H1 (cell line): Measurements from ENCODE around the gene GGT5.

ENCODE experiments used
- ATF2 ChIP-seq: IDR thresholded peaks from 2 replicates; pipeline ENCODE4 v1.6.1; 2012; ENCODE audit warnings: low read length, inconsistent platforms
- BRCA1 ChIP-seq: IDR thresholded peaks from 2 replicates; pipeline ENCODE4 v1.6.1; 2012; ENCODE audit warnings: low read depth, low read length, improper control_type of control experiment
- CTCF ChIP-seq, 3 experiments: IDR thresholded peaks; 1 replicate in 2 of 3; 2 replicates in 1 of 3; pipeline versions ENCODE4 v1.5.1 to v1.6.1; 2011; ENCODE audit warnings: low read length in 3 of 3, mild to moderate bottlenecking in 3 of 3, inconsistent platforms in 2 of 3, low read depth in 1 of 3, moderate library complexity in 1 of 3; ENCODE audit not compliant: insufficient read depth in 1 of 3; ENCODE audit errors: control extremely low read depth in 1 of 3
- EZH2 ChIP-seq: fragments of 200-600 bp; sonication (generic); IDR thresholded peaks from 2 replicates; pipeline ENCODE4 v1.7.1; 2012; ENCODE audit warnings: low read depth, mild to moderate bottlenecking, moderate library complexity, low read length, inconsistent platforms; ENCODE audit not compliant: severe bottlenecking
- HDAC2 ChIP-seq, 2 experiments: fragments of 300-600 bp in 1 of 2; sonication (generic) in 1 of 2; IDR thresholded peaks; 2 replicates each; pipeline ENCODE4 v1.6.1; 2011 to 2012; ENCODE audit warnings: low read depth in 2 of 2, low read length in 2 of 2, mild to moderate bottlenecking in 2 of 2, moderate library complexity in 2 of 2, borderline replicate concordance in 1 of 2, inconsistent platforms in 1 of 2
- KDM5A ChIP-seq: fragments of 200-600 bp; IDR thresholded peaks from 2 replicates; pipeline ENCODE4 v1.7.1; 2012; ENCODE audit warnings: mild to moderate bottlenecking, low read length, inconsistent platforms, mixed read lengths
- RFX5 ChIP-seq: IDR thresholded peaks from 2 replicates; pipeline ENCODE4 v1.6.1; 2011; ENCODE audit warnings: low read depth, low read length, improper control_type of control experiment, borderline replicate concordance
- SIX5 ChIP-seq: IDR thresholded peaks from 2 replicates; pipeline ENCODE4 v1.6.1; 2011; ENCODE audit warnings: mild to moderate bottlenecking, low read depth, low read length
- SP1 ChIP-seq: IDR thresholded peaks from 2 replicates; pipeline ENCODE4 v1.6.1; 2011; ENCODE audit warnings: low read depth, low read length
- TCF12 ChIP-seq: IDR thresholded peaks from 2 replicates; pipeline ENCODE4 v1.6.1; 2011; ENCODE audit warnings: low read depth, mild to moderate bottlenecking, low read length

- TF ChIP-seq ATF2 (no peak), CTCF (IDR thresholded peaks at IDR 0.05; ENCODE audit: control extremely low read depth in 1 of 3, insufficient read depth in 1 of 3, low read depth in 1 of 3, low read length in 3 of 3) (no peak), HDAC2 (IDR thresholded peaks at IDR 0.05; ENCODE audit: borderline replicate concordance in 1 of 2, low read depth in 2 of 2, low read length in 2 of 2) (no peak), BRCA1 (no peak), KDM5A (no peak), SIX5 (no peak), EZH2 (no peak), RFX5 (no peak), SP1 (no peak), TCF12 (no peak)
These were observed 65.2 kb downstream of the GGT5 start for GRCh38 chr22:24179478-24180210.
